ENCODE data around the gene APOBEC3C. TPM values are rescaled to one million over a fixed set of nuclear protein-coding genes. Genes with fewer than 3 reads are reported as not detected.

The APOBEC3C gene
- total and polyA plus RNA-seq, 2 experiments from 2014 or later: 7.0 to 49.2 TPM

GRCh38 chr22:38967451-38968450 lies 46.3 kb upstream of the APOBEC3C start (continued):
- TF ChIP-seq REST (IDR thresholded peaks at IDR 0.05; ENCODE audit: unreplicated experiment): no peak

- Histone ChIP-seq H3K79me2 (replicated peaks; ENCODE audit: insufficient read depth) (no peaks in the 10 kb centered on the region), H3K4me3 (no peak overlapping the region), H3K4me1 (ENCODE audit: insufficient read depth) (no peaks in the 10 kb centered on the region), H2AFZ (no peak overlapping the region), H4K20me1 (replicated peaks; ENCODE audit: insufficient read depth) (no peaks in the 10 kb centered on the region), H3K27ac (ENCODE audit: low read depth) (no peak overlapping the region), H3K4me2 (no peak overlapping the region), H3F3A (replicated peaks; ENCODE audit: low read depth) (no peaks in the 10 kb centered on the region), H3K27me3 (ENCODE audit: insufficient read depth) (no peaks in the 10 kb centered on the region), H3K9me2 (ENCODE audit: insufficient read depth) (no peaks in the 10 kb centered on the region), H3K36me3 (ENCODE audit: insufficient read depth) (no peaks in the 10 kb centered on the region)
- Mint-ChIP-seq H3K36me3 (ENCODE audit: low read depth) (no peaks in the 10 kb centered on the region; the same call in 2 of the 3 replicates), H3K27ac (no peak overlapping the region), H3K27me3 (ENCODE audit: insufficient read depth, low read depth, poor library complexity) (peaks cover 12% of the 10 kb centered on the region), H3K9me3 (peaks cover 3% of the 10 kb centered on the region; the same call in 2 of the 3 replicates), H3K4me1 (peaks cover 15% of the 10 kb centered on the region), H3K4me3 (no peak overlapping the region)
- DNase-seq (ENCODE audit: low spot score): no peak
- ATAC-seq: no peak
- TF ChIP-seq EZH2phosphoT487 (IDR thresholded peaks at IDR 0.05; ENCODE audit: unreplicated experiment): no peak
- TF ChIP-seq POLR2AphosphoS5 (IDR thresholded peaks at IDR 0.05; ENCODE audit: low read depth): no peak
- no peak for TF ChIP-seq STAT1 (IDR thresholded peaks at IDR 0.05; ENCODE audit: unreplicated experiment)
- no peak for TF ChIP-seq NANOG (IDR thresholded peaks at IDR 0.05; ENCODE audit: borderline replicate concordance)
- no peak for TF ChIP-seq ZNF114 (CRISPR knock-in tag; IDR thresholded peaks at IDR 0.05)
- no peak for TF ChIP-seq ZNF462 (CRISPR knock-in tag; IDR thresholded peaks at IDR 0.05)
- TF ChIP-seq CTCF (conservative IDR thresholded peaks at IDR 0.05; ENCODE audit: low read depth in 2 of 2): no peak
- TF ChIP-seq EZH2 (IDR thresholded peaks at IDR 0.05; ENCODE audit: low read depth, unreplicated experiment): no peak
- no peak for TF ChIP-seq CREB1 (CRISPR knock-in tag; IDR thresholded peaks at IDR 0.05; ENCODE audit: low read depth)
Measured at GRCh38 chr22:38968801-38969200, 45.3 kb upstream of the APOBEC3C start.

Measured in GM23338 (cell line).